GM19452 (cell line): ENCODE measurements around the gene MAGEA11.
"Not testable (repeated sequence)": the region's sequence is repeated elsewhere in the genome, so short reads cannot be mapped to it uniquely, and the experiment has no call there.

Experiments
- ATAC-seq: cut with Tn5 transposase; IDR thresholded peaks from one replicate; pipeline ENCODE4 v1.9.1; 2021; ENCODE audit not compliant: unreplicated experiment

MAGEA11 gene

GRCh38 chrX:149716632-149717031, 4.8 kb downstream of the MAGEA11 start:
- no peak for ATAC-seq

- no peak for ATAC-seq
Measured at GRCh38 chrX:149717803-149718202, 5.9 kb downstream of the MAGEA11 start.

- ATAC-seq = no peak
Measured at GRCh38 chrX:149718757-149719156, 6.9 kb downstream of the MAGEA11 start.

GRCh38 chrX:149720021-149720689, 8.3 kb downstream of the MAGEA11 start:
- ATAC-seq = no peak

- not testable (repeated sequence) for ATAC-seq
Measured at GRCh38 chrX:149721241-149721640, 9.4 kb downstream of the MAGEA11 start.

- no peak for ATAC-seq
Measured at GRCh38 chrX:149721778-149722177, 9.9 kb downstream of the MAGEA11 start.

GRCh38 chrX:149723583-149724118, 11.8 kb downstream of the MAGEA11 start:
- not testable (repeated sequence) for ATAC-seq

GRCh38 chrX:149727308-149727707, 15.4 kb downstream of the MAGEA11 start:
- ATAC-seq = not testable (repeated sequence)

- ATAC-seq = not testable (repeated sequence)
Measured at GRCh38 chrX:149742269-149742668, 30.4 kb downstream of the MAGEA11 start.

- ATAC-seq = not testable (repeated sequence)
Measured at GRCh38 chrX:149746390-149747007, 34.6 kb downstream of the MAGEA11 start.

GRCh38 chrX:149757206-149758067, 45.6 kb downstream of the MAGEA11 start:
- ATAC-seq = no peak

- ATAC-seq = no peak
Measured at GRCh38 chrX:149758068-149758714, 46.3 kb downstream of the MAGEA11 start.

- ATAC-seq = not testable (repeated sequence)
Measured at GRCh38 chrX:149758715-149759078, 46.8 kb downstream of the MAGEA11 start.

GRCh38 chrX:149759824-149760223, 48.0 kb downstream of the MAGEA11 start:
- no peak for ATAC-seq

GRCh38 chrX:149760965-149761364, 49.1 kb downstream of the MAGEA11 start:
- no peak for ATAC-seq

GRCh38 chrX:149761858-149762674, 50.2 kb downstream of the MAGEA11 start:
- ATAC-seq = not testable (repeated sequence)

- ATAC-seq = no peak
Measured at GRCh38 chrX:149762696-149763614, 51.1 kb downstream of the MAGEA11 start.
